Measurements from ENCODE around the gene KAT8. TPM values are rescaled to one million over a fixed set of nuclear protein-coding genes. Genes with fewer than 3 reads are reported as not detected.
"Not testable (repeated sequence)": the region's sequence is repeated elsewhere in the genome, so short reads cannot be mapped to it uniquely, and the experiment has no call there.

KAT8 gene
- total and polyA plus RNA-seq, 9 of the 15 experiments (the other 6 are each of a cell fraction or from before 2014, with no cell fraction given): 10.0 to 98.5 (median 76.4) TPM

DNA sequence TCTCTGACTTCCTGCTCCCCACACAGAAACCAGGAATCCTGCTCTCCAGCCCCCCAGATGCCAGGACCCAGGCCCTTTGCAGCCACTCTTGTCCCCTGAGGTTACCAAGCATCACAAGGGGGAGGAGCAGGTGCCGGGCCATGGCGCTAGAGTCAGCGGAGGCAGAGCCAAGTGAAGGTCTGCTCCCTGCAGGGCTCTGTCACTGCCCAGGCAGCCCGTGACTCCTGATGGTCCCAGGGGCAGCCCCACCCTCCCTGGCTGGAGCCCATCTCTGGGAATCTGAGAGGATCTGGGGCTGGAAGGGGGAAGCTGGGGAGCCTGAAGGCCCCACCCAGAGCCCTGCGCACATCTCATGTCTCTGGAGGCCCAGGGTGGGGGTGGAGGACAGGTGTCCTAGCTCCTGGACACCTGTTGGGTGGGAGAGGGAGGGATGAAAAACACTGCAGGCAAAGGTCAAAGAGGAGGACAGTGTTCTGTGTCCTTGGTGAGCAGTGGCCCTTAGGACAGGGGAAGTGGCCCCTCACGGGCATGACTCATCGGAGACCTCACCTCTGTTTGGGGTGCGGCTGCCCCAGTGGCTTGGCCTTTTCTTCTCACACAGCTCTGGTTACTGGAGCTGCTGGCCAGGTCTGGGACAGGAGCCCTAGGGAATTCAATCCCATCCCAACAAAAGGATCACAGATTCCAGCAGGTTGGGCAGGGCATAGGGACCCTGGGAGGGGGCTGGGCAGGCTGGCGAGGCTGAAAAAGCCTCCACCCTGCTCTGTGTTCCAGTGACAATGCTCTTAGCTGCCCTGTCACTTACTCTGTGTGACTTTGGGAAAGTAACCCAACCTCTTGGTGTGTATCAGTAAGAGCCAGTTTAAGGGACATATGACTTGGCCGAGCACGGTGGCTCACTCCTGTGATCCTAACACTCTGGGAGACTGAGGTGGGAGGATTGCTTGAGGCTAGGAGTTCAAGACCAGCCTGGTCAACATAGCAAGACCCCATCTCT lies 32.7 kb downstream of the KAT8 start, which contains the start of gene PRSS36 (continued):
- TF ChIP-seq, protein P1, sequence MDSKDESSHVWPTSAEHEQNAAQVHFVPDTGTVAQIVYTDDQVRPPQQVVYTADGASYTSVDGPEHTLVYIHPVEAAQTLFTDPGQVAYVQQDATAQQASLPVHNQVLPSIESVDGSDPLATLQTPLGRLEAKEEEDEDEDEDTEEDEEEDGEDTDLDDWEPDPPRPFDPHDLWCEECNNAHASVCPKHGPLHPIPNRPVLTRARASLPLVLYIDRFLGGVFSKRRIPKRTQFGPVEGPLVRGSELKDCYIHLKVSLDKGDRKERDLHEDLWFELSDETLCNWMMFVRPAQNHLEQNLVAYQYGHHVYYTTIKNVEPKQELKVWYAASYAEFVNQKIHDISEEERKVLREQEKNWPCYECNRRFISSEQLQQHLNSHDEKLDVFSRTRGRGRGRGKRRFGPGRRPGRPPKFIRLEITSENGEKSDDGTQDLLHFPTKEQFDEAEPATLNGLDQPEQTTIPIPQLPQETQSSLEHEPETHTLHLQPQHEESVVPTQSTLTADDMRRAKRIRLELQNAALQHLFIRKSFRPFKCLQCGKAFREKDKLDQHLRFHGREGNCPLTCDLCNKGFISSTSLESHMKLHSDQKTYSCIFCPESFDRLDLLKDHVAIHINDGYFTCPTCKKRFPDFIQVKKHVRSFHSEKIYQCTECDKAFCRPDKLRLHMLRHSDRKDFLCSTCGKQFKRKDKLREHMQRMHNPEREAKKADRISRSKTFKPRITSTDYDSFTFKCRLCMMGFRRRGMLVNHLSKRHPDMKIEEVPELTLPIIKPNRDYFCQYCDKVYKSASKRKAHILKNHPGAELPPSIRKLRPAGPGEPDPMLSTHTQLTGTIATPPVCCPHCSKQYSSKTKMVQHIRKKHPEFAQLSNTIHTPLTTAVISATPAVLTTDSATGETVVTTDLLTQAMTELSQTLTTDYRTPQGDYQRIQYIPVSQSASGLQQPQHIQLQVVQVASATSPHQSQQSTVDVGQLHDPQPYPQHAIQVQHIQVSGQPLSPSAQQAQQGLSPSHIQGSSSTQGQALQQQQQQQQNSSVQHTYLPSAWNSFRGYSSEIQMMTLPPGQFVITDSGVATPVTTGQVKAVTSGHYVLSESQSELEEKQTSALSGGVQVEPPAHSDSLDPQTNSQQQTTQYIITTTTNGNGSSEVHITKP (IDR thresholded peaks at IDR 0.05; ENCODE audit: partially characterized antibody): peak; percentile 22

DNA sequence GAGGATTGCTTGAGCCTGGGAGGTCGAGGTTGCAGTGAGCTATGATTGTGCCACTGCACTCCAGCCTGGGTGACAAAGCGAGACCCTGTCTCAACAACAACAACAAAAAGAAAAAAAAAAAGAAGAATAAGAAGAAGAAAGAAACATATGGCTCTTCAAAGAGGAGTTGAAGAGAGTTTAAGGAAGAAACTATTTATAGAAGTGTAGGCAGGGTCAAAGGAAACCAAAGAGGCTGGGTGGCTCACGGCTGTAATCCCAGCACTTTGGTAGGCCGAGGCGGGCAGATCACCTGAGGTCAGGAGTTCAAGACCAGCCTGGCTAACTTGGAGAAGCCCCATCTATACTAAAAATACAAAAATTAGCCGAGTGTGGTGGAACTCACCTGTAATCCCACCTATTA lies 33.5 kb downstream of the KAT8 start:
- H3K4me3 ChIP-seq; FAIRE-seq; H2AFZ ChIP-seq (ENCODE audit: low read depth, low read length); DNase-seq (ENCODE audit: extremely low read depth in 1 of 4, low spot score in 3 of 4); H4K20me1 ChIP-seq (replicated peaks; ENCODE audit: control insufficient read depth, insufficient read depth, low read length); H3K9me1 ChIP-seq (ENCODE audit: control insufficient read depth, insufficient read depth, low read length); in situ Hi-C loops (cut with MboI); H3K27ac ChIP-seq (ENCODE audit: extremely low read depth, low read depth, low read length); H3K9ac ChIP-seq (ENCODE audit: insufficient read depth in 1 of 2, low read depth in 2 of 2, low read length in 2 of 2); intact Hi-C loops (cut with micrococcal nuclease); H3K36me3 ChIP-seq (ENCODE audit: control insufficient read depth, insufficient read depth, low read length); H3K79me2 ChIP-seq (ENCODE audit: control insufficient read depth, insufficient read depth, low read length); ATAC-seq; H3K4me2 ChIP-seq (ENCODE audit: insufficient read depth, low read length); BruUV-seq (replicated peaks); CTCF ChIA-PET (ENCODE audit: low intra/inter-chr PET ratio); H3K9me3 ChIP-seq (replicated peaks; ENCODE audit: control insufficient read depth, insufficient read depth, low read depth, low read length): not testable (repeated sequence)
- POLR2A ChIA-PET: interaction anchor here (0.8 to 2.3 kb wide), 4 partner anchors 8 to 301 kb away, joined by 3 to 9 read pairs (median 8); partner anchors contain the start of gene FUS
- H3K27me3 ChIP-seq (ENCODE audit: control insufficient read depth in 2 of 2, insufficient read depth in 2 of 2, low read length in 2 of 2): peaks cover 9 to 14% of the 10 kb centered on the region in 2 experiments; a peak in 4 of 5 replicates
- 36% methylated on average over 5 of the region's 6 CpGs for WGBS (ENCODE audit: insufficient coverage, low coverage, missing lambda C conversion rate)
- H3K4me1 ChIP-seq (replicated peaks in 1 of 2; ENCODE audit: control insufficient read depth in 2 of 2, insufficient read depth in 2 of 2, low read length in 2 of 2): peaks cover 0 to 25% of the 10 kb centered on the region in 2 experiments; a peak in 3 of 5 replicates
